Measurements from ENCODE around the gene ZFYVE27.

The ZFYVE27 gene

DNA sequence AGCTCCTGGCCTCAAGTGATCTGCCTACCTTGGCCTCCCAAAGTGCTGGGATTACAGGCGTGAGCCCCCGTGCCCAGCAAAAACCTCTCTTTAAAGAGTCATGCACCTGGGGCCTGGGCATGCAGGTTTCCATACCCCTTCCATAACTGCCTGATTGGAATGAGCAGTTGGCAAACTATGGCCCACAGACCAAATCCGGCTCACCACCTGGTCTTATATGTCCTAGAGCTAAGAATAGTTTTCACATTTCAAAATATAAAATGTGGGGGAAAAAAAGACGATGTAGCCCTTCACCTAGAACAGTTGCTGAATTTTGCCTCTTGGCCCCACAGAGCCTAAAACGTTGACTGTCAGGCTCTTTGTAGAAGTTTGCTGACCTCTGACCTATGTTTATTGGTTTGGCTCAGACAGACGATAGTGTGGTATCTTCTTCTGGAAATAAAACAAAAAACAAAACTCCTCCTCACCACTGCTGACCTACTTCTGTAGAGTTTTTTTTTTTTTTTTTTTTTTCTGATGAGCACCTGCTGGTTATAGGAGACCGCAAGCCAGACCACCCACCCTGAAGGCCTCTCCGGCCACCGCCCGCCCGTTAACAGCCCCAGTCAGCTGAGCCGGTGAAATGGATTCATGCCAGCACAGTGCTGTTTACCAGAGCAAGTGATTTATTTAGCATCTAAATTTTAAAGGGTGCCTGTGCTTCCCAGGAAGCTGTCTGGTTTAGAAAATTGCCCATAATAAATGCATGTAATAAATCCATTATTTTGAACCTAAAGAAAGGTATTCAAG, 68.4 kb downstream of the ZFYVE27 start:
- TF ChIP-seq FOXM1 (IDR thresholded peaks at IDR 0.05; ENCODE audit: borderline replicate concordance, low read depth) (no peak), TAF1 (IDR thresholded peaks at IDR 0.05; ENCODE audit: low read depth) (no peak), CREB1 (IDR thresholded peaks at IDR 0.05; ENCODE audit: low read depth) (no peak), YY1 (IDR thresholded peaks at IDR 0.05; ENCODE audit: low read depth) (no peak), RAD21 (IDR thresholded peaks at IDR 0.05; ENCODE audit: low read depth) (no peak), ZBTB7A (IDR thresholded peaks at IDR 0.05; ENCODE audit: low read depth) (no peak), TEAD4 (IDR thresholded peaks at IDR 0.05) (no peak), CEBPB (IDR thresholded peaks at IDR 0.05) (no peak), EGR1 (IDR thresholded peaks at IDR 0.05) (no peak), EP300 (IDR thresholded peaks at IDR 0.05; ENCODE audit: borderline replicate concordance) (no peak), NFIC (IDR thresholded peaks at IDR 0.05) (no peak), TCF12 (IDR thresholded peaks at IDR 0.05; ENCODE audit: low read depth) (no peak)
- TF ChIP-seq, protein P1, sequence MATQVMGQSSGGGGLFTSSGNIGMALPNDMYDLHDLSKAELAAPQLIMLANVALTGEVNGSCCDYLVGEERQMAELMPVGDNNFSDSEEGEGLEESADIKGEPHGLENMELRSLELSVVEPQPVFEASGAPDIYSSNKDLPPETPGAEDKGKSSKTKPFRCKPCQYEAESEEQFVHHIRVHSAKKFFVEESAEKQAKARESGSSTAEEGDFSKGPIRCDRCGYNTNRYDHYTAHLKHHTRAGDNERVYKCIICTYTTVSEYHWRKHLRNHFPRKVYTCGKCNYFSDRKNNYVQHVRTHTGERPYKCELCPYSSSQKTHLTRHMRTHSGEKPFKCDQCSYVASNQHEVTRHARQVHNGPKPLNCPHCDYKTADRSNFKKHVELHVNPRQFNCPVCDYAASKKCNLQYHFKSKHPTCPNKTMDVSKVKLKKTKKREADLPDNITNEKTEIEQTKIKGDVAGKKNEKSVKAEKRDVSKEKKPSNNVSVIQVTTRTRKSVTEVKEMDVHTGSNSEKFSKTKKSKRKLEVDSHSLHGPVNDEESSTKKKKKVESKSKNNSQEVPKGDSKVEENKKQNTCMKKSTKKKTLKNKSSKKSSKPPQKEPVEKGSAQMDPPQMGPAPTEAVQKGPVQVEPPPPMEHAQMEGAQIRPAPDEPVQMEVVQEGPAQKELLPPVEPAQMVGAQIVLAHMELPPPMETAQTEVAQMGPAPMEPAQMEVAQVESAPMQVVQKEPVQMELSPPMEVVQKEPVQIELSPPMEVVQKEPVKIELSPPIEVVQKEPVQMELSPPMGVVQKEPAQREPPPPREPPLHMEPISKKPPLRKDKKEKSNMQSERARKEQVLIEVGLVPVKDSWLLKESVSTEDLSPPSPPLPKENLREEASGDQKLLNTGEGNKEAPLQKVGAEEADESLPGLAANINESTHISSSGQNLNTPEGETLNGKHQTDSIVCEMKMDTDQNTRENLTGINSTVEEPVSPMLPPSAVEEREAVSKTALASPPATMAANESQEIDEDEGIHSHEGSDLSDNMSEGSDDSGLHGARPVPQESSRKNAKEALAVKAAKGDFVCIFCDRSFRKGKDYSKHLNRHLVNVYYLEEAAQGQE (IDR thresholded peaks at IDR 0.05; ENCODE audit: low read depth), result no peak
- TF ChIP-seq, protein P2, sequence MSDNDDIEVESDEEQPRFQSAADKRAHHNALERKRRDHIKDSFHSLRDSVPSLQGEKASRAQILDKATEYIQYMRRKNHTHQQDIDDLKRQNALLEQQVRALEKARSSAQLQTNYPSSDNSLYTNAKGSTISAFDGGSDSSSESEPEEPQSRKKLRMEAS (IDR thresholded peaks at IDR 0.05), result no peak
- TF ChIP-seq, protein P3, sequence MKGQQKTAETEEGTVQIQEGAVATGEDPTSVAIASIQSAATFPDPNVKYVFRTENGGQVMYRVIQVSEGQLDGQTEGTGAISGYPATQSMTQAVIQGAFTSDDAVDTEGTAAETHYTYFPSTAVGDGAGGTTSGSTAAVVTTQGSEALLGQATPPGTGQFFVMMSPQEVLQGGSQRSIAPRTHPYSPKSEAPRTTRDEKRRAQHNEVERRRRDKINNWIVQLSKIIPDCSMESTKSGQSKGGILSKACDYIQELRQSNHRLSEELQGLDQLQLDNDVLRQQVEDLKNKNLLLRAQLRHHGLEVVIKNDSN (IDR thresholded peaks at IDR 0.05), result no peak

DNA sequence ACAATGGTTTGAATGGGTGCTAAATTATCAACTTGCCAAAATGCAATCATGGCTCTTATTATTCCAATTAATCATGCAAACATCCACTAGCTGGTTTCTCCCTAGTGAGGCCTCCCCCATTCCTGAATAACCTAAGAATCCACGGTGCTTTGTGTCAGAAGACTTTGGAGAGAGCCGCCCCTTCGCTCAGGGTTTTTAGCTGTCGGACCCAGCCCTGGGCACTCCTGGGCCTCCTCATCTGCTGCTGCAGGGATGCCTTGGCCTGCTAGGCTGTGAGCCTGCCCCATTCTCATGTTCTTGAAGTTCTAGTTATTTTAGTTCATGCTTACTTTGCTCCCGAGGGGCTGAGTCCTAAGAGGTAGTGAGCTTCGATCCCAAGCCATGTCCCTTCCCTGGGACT, 69.0 kb downstream of the ZFYVE27 start:
- no peak for TF ChIP-seq ZBTB7A (IDR thresholded peaks at IDR 0.05; ENCODE audit: low read depth)
- TF ChIP-seq, protein P3 (IDR thresholded peaks at IDR 0.05), result no peak
- TF ChIP-seq, protein P2 (IDR thresholded peaks at IDR 0.05), result no peak
- TF ChIP-seq EGR1 (IDR thresholded peaks at IDR 0.05), result no peak
- TF ChIP-seq TAF1 (IDR thresholded peaks at IDR 0.05; ENCODE audit: low read depth), result no peak
- no peak for TF ChIP-seq EP300 (IDR thresholded peaks at IDR 0.05; ENCODE audit: borderline replicate concordance)
- TF ChIP-seq, protein P1 (IDR thresholded peaks at IDR 0.05; ENCODE audit: low read depth), result no peak

DNA sequence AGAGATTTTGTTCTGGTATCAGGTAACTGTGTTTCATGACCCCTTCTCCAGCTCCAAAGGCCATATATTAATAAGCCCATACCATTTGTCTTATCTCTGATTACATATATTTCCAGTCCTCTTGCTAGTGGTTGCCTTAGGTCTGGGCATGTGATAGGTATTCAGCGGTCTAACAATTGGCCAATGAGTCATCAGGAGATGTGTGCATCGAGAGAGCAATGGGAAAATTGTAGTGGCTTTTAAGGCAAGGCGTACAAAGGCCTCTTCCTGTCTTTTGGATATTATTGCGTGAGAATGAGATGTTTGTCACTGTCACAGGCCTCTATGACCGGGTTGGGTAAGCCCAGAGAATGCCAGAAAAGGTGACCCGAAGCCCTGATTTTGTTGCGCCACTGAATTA, 73.5 kb downstream of the ZFYVE27 start:
- TF ChIP-seq, protein P3 (IDR thresholded peaks at IDR 0.05), result peak; percentile 15; the same call in 1 of the 2 replicates
- no peak for TF ChIP-seq ZBTB7A (IDR thresholded peaks at IDR 0.05; ENCODE audit: low read depth)
